ENCODE measurements around the gene GSTP1.
"Not testable (repeated sequence)": the region's sequence is repeated elsewhere in the genome, so short reads cannot be mapped to it uniquely, and the experiment has no call there.

Gene GSTP1

DNA sequence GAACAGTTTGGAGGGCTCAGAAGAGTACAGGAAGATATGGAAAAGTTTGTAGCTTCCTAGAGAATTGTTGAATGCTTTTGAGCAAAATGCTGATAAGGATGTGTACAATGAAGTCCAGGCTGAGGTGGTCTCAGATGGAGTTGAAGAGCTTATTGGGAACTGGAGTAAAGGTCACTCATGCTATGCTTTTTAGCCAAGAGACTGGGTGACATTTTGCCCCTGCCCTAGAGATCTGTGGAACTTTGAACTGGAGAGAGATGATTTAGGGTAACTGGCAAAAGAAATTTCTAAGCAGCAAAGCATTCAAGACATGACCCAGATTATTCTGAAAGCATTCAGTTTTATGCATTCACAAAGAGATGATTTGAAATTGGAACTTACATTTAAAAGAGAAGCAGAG lies 32.5 kb upstream of the GSTP1 start:
- Mint-ChIP-seq H3K9me3 (peaks cover 12% of the 10 kb centered on the region), H3K27ac (no peak overlapping the region), H3K27me3 (peaks cover 3% of the 10 kb centered on the region), H3K4me3 (no peak overlapping the region), H3K36me3 (ENCODE audit: low read depth) (peaks cover 5% of the 10 kb centered on the region), H3K4me1 (ENCODE audit: low read depth) (peaks cover 3% of the 10 kb centered on the region)

DNA sequence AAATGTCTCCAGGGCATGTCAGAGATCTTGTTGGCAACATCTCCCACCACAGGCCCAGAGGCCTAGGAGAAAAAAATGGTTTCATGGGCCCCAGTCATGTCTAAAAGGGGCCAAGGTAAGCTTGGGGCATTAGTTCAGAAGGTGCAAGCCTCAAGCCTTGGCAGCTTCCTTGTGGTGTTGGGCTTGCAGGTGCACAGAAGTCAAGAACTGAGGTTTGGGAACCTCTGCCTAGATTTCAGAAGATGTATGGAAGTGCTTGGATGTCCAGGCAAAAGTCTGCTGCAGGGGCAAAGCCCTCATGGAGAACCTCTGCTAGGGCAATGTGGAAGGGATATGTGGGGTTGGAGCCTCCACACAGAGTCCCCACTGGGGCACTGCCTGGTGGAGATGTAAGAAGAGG lies 31.9 kb upstream of the GSTP1 start:
- H3K4me1 Mint-ChIP-seq (ENCODE audit: low read depth); H3K4me3 Mint-ChIP-seq; H3K27ac Mint-ChIP-seq; H3K36me3 Mint-ChIP-seq (ENCODE audit: low read depth); H3K27me3 Mint-ChIP-seq: not testable (repeated sequence)
- peaks cover 12% of the 10 kb centered on the region for H3K9me3 Mint-ChIP-seq

DNA sequence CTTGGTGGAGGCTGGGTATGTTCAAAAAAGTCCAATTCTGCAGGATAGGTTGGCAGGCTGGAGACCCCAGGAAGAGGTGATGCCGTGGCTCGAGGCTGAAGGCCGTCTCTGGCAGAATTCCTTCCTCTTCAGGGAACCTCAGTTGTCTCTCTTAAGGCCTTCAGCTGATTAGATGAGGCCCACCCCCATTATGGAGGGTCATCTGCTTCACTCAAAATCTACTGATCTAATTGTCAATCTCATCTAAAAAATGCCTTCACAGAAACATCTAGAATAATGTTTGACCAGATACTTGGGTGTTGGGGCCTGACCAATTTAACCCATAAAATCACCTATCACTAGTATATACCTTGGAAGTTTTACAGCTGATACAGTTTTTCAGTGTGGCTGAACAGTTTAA lies 27.4 kb upstream of the GSTP1 start:
- H3K9me3 Mint-ChIP-seq, result peaks cover 6% of the 10 kb centered on the region
- H3K36me3 Mint-ChIP-seq (ENCODE audit: low read depth), result peaks cover 1% of the 10 kb centered on the region
- H3K27me3 Mint-ChIP-seq, result peaks cover 3% of the 10 kb centered on the region
- no peak overlapping the region for H3K27ac Mint-ChIP-seq
- H3K4me1 Mint-ChIP-seq (ENCODE audit: low read depth), result no peaks in the 10 kb centered on the region
- no peak overlapping the region for H3K4me3 Mint-ChIP-seq

DNA sequence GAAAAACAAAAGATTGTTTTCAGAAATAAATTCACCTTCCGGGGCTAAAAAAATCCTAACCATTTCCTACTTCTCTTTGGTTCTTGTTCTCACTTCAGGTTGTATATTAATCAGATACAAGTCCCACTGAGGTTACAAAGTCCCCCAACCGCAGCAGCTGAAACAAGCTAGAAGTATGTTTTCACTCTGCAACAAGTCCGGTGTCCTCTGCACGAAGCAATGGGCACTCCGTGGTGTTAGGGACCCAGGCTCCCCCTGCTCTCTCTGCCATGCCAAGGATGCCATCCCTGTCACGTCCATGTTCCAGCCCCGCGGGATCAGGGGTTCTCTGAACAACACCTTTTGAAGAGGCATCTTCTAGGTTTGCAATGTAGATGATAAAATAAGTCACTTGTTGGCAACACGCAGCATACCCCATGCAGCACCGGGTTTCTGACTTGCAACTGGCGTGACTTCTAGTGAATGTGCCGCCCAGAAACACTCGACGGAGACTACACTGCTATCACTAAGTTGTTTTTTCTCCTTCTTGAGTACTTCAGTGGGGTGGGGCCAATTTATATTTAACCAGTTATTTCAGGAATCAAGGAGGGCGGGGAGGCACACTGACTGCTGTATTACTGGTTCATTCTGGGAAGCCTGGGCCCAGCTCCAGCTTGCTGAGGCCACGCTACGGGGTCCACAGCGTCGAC lies 25.4 kb upstream of the GSTP1 start:
- peaks cover 8% of the 10 kb centered on the region for H3K27me3 Mint-ChIP-seq
- no peak overlapping the region for H3K4me3 Mint-ChIP-seq
- no peaks in the 10 kb centered on the region for H3K9me3 Mint-ChIP-seq
- no peaks in the 10 kb centered on the region for H3K36me3 Mint-ChIP-seq (ENCODE audit: low read depth)
- no peak overlapping the region for H3K27ac Mint-ChIP-seq
- H3K4me1 Mint-ChIP-seq (ENCODE audit: low read depth), result peaks cover 14% of the 10 kb centered on the region

DNA sequence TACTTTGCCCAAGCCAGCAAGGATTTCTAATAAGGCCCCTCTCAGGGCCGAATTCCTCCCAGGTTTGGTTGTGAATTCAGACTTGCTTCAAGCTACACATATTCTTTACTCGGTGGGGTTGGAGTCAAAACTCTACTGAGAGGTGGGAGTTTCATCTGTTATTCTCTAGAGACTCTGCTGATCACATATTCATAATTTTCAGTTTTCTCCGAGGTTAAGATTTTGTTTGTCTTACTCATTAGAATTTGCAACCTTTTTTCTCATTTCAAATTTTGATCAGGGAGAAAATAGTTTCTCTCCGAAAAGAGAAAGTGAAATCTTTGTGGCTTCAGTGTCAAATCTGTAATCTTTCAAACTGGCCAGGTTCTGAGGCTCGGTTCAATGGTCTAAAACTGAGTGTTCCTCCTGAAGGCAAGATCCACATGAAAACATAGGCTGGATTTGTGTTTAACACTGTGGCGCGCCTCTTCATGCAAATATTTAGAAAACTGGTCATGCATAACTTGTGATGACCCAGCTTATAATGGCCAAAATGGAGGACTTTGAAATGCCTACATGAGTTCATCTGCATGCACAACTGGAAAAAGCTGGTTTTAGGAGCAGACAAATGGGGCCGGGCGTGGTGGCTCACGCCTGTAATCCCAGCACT lies 21.5 kb upstream of the GSTP1 start:
- Mint-ChIP-seq H3K27ac (no peak overlapping the region), H3K27me3 (peaks cover 16% of the 10 kb centered on the region), H3K36me3 (ENCODE audit: low read depth) (no peaks in the 10 kb centered on the region), H3K4me3 (no peak overlapping the region), H3K9me3 (no peaks in the 10 kb centered on the region), H3K4me1 (ENCODE audit: low read depth) (peaks cover 14% of the 10 kb centered on the region)

DNA sequence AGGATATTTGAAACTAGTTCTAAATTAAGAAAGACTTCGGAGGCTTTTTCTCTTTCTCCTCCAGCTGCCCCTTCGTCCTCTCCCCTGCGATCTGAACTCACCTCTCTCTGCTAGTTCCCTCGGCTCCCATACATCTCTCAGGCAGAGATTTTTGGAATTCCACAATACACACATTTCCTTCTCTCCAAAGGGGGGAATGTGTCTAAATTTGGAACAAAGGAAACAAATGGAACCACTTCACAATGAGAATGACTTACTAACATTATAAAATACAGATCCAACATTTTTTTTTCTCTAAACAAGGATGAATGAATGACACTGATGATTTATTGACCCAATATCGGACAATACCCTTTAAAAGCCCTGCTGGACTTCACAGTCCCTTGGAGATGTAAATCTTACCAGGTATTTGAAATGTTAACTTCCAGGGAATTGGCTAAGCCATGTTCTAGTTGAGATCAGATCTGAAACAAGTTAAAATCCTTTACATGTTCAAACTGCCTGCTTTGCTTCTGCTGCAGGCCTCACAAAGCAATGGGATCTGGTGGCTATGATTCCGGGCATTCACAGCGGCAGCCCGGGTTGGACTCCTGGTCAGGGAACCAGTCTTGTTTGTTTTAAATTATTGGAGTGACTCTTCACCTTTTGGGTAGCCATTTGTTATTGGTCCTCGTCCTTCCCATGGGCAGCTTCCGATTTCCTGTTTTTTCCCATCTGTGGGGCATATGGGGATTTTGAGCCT lies 20.5 kb upstream of the GSTP1 start:
- peaks cover 16% of the 10 kb centered on the region for H3K27me3 Mint-ChIP-seq
- H3K4me3 Mint-ChIP-seq, result no peak overlapping the region
- no peaks in the 10 kb centered on the region for H3K9me3 Mint-ChIP-seq
- peaks cover 14% of the 10 kb centered on the region for H3K4me1 Mint-ChIP-seq (ENCODE audit: low read depth)
- H3K27ac Mint-ChIP-seq, result no peak overlapping the region
- H3K36me3 Mint-ChIP-seq (ENCODE audit: low read depth), result no peaks in the 10 kb centered on the region

DNA sequence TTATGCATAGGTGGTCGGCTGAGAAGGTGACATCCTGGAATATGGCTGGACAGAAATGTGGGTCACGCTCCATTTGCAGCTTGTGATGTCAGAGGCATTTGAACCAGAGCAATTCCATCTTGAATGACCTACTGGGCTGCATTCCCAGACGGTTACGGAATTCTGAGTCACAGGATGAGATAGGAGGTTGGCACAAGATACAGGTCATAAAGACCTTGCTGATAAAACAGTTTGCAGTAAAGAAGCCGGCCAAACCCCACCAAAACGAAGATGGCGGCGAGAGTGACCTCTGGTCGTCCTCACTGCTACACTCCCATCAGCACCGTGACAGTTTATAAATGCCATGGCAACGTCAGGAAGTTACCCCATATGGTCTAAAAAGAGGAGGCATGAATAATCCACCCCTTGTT lies 19.9 kb upstream of the GSTP1 start:
- H3K9me3 Mint-ChIP-seq; H3K27ac Mint-ChIP-seq; H3K4me3 Mint-ChIP-seq; H3K36me3 Mint-ChIP-seq (ENCODE audit: low read depth): not testable (repeated sequence)
- H3K27me3 Mint-ChIP-seq, result peaks cover 16% of the 10 kb centered on the region
- peaks cover 14% of the 10 kb centered on the region for H3K4me1 Mint-ChIP-seq (ENCODE audit: low read depth)

DNA sequence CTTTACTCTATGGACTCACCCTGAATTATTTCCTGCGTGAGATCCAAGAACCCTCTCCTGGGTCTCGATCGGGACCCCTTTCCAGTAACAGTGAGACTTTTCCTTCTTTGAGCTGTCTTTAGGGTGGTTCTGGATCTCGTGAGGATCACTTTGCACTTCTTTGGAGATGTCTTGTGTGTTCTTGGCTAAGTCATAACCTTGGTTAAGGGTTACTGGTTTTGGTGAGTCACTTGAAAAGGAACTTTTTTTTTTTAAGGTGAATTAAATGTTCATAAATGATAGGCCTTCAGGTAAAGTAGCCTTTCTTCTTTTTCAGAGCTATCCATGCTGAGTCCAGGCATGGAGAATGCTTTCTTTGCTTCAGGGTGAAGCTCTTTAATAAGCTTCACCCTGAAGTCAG lies 19.4 kb upstream of the GSTP1 start:
- Mint-ChIP-seq H3K27me3 (peaks cover 15% of the 10 kb centered on the region), H3K4me3 (no peak overlapping the region), H3K36me3 (ENCODE audit: low read depth) (no peaks in the 10 kb centered on the region), H3K27ac (no peak overlapping the region), H3K9me3 (no peaks in the 10 kb centered on the region), H3K4me1 (ENCODE audit: low read depth) (peaks cover 14% of the 10 kb centered on the region)

DNA sequence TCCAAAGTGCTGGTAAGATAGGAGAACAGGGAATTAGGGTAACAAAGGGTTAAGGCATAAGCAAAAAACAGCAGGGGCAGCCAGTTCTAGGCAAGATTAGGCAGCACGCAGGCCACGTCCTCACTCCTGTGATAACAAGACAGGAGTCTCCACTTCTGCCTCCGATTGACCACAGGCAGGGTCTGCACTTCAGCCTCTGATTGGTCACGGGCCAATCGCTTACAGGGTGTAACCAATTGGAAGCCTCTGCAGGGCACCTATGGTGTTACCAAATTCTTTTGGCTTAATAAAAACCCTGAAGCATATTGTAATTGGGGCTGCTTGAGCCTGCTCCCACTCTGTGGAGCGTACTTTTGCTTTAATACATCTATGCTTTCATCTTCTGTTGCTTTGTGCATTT lies 12.2 kb upstream of the GSTP1 start:
- no peaks in the 10 kb centered on the region for H3K36me3 Mint-ChIP-seq (ENCODE audit: low read depth)
- peaks cover 12% of the 10 kb centered on the region for H3K27me3 Mint-ChIP-seq
- no peaks in the 10 kb centered on the region for H3K4me1 Mint-ChIP-seq (ENCODE audit: low read depth)
- no peak overlapping the region for H3K4me3 Mint-ChIP-seq
- no peaks in the 10 kb centered on the region for H3K9me3 Mint-ChIP-seq
- H3K27ac Mint-ChIP-seq, result no peak overlapping the region

DNA sequence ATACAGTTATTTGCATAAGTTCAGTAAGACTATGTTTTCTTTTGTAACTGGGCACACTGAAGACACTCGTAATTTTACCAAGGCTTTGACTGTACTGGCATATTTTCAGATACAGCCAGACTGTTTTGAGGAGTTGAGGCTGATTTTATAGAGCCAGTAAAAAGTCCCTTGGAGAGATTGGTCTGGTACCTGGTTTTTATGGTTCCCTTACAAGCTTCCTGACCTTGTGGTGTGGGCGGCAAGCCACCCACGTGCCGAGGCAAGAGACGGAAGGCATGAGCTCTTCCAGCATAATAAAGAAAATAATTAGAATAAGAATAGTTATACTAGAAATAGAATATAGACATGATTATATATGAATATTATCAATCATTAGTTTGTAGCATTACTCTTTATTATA lies 11.3 kb upstream of the GSTP1 start:
- H3K36me3 Mint-ChIP-seq (ENCODE audit: low read depth), result no peaks in the 10 kb centered on the region
- H3K9me3 Mint-ChIP-seq, result no peaks in the 10 kb centered on the region
- no peaks in the 10 kb centered on the region for H3K4me1 Mint-ChIP-seq (ENCODE audit: low read depth)
- H3K4me3 Mint-ChIP-seq, result no peak overlapping the region
- peaks cover 12% of the 10 kb centered on the region for H3K27me3 Mint-ChIP-seq
- no peak overlapping the region for H3K27ac Mint-ChIP-seq

DNA sequence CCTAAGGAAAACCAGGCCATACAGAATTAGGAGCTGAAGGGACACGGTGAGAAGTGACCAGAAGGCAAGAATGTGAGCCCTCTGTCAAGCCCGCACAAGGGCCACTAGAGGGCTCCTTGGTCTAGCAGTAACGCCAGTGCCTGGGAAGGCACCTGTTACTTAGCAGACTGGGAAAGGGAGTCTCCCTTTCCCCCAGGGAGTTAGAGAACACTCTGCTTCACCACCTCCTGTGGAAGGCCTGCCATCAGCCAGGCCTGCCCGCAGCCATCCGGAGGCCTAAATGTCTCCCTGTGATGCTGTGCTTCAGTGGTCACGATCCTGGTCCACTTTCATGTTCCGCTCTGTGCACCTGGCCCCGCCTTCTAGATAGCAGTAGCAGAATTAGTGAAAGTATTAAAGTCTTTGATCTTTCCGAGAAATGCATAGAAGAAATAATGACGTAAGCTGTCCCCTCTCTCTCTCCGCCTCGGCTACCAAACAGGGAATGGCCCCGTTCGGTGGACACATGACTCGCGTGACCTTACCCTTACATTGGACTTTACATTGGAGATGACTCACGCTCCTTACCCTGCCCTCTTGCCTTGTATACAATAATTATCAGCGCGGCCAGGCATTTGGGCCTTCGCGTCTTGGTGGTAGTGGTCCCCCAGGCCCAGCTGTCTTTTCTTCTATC lies 10.7 kb upstream of the GSTP1 start:
- H3K9me3 Mint-ChIP-seq, result no peaks in the 10 kb centered on the region
- peaks cover 12% of the 10 kb centered on the region for H3K27me3 Mint-ChIP-seq
- H3K4me1 Mint-ChIP-seq (ENCODE audit: low read depth), result no peaks in the 10 kb centered on the region
- no peak overlapping the region for H3K27ac Mint-ChIP-seq
- H3K36me3 Mint-ChIP-seq (ENCODE audit: low read depth), result no peaks in the 10 kb centered on the region
- no peak overlapping the region for H3K4me3 Mint-ChIP-seq

DNA sequence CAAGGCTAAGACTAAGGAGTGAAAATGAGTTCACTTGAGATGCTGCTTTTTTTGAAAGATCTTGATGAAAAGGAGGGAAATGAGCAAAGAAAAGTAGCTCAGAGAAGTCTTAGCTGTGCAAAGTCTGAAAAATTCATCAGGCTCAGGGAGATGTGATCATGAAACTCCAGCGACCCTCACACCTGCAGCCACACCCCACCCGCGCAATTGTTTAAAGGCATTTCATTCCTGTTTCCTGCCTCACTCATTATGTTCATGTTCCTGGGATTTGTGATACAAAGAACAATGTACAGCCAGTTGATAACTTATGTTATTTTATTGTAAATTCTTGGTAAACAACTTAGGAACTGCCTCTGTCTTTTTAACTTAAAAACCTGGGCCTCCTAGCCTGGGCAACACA lies 8.7 kb upstream of the GSTP1 start:
- Mint-ChIP-seq H3K36me3 (ENCODE audit: low read depth) (no peaks in the 10 kb centered on the region), H3K4me1 (ENCODE audit: low read depth) (peaks cover 10% of the 10 kb centered on the region), H3K9me3 (no peaks in the 10 kb centered on the region), H3K27ac (no peak overlapping the region), H3K27me3 (peaks cover 20% of the 10 kb centered on the region), H3K4me3 (no peak overlapping the region)

DNA sequence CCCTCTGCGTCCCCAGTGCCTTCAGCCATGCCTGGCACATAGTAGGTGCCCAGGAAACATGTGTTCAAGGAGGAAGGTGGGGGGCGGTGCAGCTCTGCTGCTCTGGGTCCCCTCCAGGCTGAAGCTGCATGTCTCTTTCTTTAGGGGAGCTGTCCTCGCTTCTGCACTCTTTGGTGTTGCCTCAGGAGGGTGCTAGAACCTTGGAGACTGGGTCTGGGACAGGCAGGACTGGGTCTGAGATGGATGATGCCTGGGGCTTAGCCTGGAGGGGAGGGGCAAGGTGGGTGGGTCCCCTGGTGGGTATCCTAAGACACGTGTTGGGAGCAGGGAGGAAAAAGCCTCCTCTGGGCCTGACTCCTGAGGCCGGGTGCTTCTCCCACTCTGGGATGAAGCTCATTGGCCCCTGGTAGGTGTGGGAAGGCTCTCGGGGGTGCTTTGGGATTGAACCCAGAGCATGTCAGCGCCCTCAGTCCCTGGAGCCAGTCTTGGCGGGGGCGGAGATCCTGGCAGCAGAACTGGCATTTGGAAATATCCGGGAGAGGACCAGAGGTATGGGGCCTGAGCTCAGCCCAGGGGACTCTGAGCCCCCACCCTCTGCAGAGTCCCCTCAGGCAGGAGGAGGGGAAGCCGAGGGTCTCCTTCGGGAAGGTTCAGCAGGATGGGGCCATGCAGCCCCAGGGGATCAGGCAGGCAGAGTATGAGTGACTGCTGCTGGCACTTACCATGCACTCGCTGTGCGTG lies 6.7 kb upstream of the GSTP1 start:
- Mint-ChIP-seq H3K27ac (no peak overlapping the region), H3K27me3 (peaks cover 21% of the 10 kb centered on the region), H3K4me1 (ENCODE audit: low read depth) (peaks cover 17% of the 10 kb centered on the region), H3K36me3 (ENCODE audit: low read depth) (no peaks in the 10 kb centered on the region), H3K9me3 (no peaks in the 10 kb centered on the region), H3K4me3 (no peak overlapping the region)

DNA sequence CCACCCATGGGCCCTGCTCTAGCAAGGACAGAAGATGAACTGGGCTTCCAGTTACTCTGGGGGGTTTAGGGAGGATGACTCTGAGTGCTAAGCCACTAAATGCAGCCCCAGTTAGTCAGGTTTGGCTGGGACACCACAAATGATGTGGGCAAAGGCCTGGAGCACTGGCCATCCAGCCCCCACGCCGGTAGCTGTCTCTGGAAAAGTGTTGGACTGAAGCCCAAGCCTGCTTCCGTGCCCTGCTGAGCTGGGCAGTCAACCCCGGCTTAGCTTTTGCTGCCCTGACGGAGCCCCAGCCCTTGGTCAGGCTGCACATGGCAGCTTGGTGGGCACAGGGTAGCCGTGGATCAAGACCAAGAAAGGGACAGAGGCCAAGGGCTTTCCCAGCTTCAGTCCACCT lies 5.7 kb upstream of the GSTP1 start:
- H3K36me3 Mint-ChIP-seq (ENCODE audit: low read depth), result no peaks in the 10 kb centered on the region
- H3K27me3 Mint-ChIP-seq, result peaks cover 26% of the 10 kb centered on the region

More for the DNA sequence above, 5.7 kb upstream of the GSTP1 start:
- H3K9me3 Mint-ChIP-seq, result no peaks in the 10 kb centered on the region
- H3K4me3 Mint-ChIP-seq, result no peak overlapping the region
- H3K27ac Mint-ChIP-seq, result no peak overlapping the region
- H3K4me1 Mint-ChIP-seq (ENCODE audit: low read depth), result peaks cover 27% of the 10 kb centered on the region

Measured in stimulated activated naive CD8-positive, alpha-beta T cell treated with anti-CD3 and anti-CD28 coated beads, Interleukin-15, Interleukin-2, amounts not matched to agents 100 ng/mL and 50 ng/mL, for 24 hours (primary cell).